Psoas muscle (tissue), 8 donors: Measurements from ENCODE around the gene FNBP1. TPM values are rescaled to one million over a fixed set of nuclear protein-coding genes. Genes with fewer than 3 reads are reported as not detected.

Source experiments
- ATAC-seq, 4 donors: fragments of 200-7000 bp; cut with Tn5 transposase; one replicate each; pipeline ENCODE4 v1.9.1; 2020; ENCODE audit warnings: moderate library complexity in 3 of 4, mild to moderate bottlenecking in 2 of 4
- DNase-seq, 2 donors: peaks; one replicate each; pipeline ENCODE4 v3.0.0-alpha.2; 2020
- H3K27ac ChIP-seq: fragments of 200-600 bp; one replicate; pipeline ENCODE4 v1.8.0; 2022
- H3K27me3 ChIP-seq, 3 donors: fragments of 200-600 bp in 1 of 3; one replicate each; pipeline versions ENCODE4 v1.6.1 to v1.8.0; 2013 to 2022; ENCODE audit warnings: low read length in 2 of 3, mild to moderate bottlenecking in 2 of 3, moderate library complexity in 1 of 3; ENCODE audit not compliant: insufficient read depth in 3 of 3
- H3K36me3 ChIP-seq, 2 donors: fragments of 200-600 bp in 1 of 2; one replicate each; pipeline versions ENCODE4 v1.6.1 to v1.8.0; 2013 to 2022; ENCODE audit warnings: low read depth in 1 of 2, mild to moderate bottlenecking in 1 of 2, moderate library complexity in 1 of 2; ENCODE audit not compliant: insufficient read depth in 1 of 2
- H3K4me1 ChIP-seq: fragments of 200-600 bp; one replicate; pipeline ENCODE4 v1.8.0; 2022
- H3K4me3 ChIP-seq: fragments of 200-600 bp; one replicate; pipeline ENCODE4 v1.8.0; 2022; ENCODE audit warnings: mild to moderate bottlenecking
- H3K9me3 ChIP-seq: fragments of 200-600 bp; one replicate; pipeline ENCODE4 v1.8.0; 2022
- WGBS, 3 donors: extraction: QIAGEN DNeasy Blood & Tissue Kit; methylation state at CpG; one replicate each; pipeline versions ENCODE4 v1.1.6 to v1.1.7; 2013; 5-methylcytosine and 5-hydroxymethylcytosine counted together
- intact Hi-C, 2 donors: fragments of 100-400 bp; cut with DNase I; formaldehyde crosslinking; loops; one replicate each; pipeline versions ENCODE4 v1.11.0 to v1.14.2; 2022
- polyA plus RNA-seq, 3 donors: library from polyadenylated mRNA; stranded (reverse); fragments of 200-250 nt; gene quantifications; one replicate each; pipeline ENCODE4 v1.2.3, GENCODE V29; 2013
- total RNA-seq, 4 donors: library from RNA; stranded (reverse); fragmentation: NEBNext Ultra II Directional in 2 of 4; extraction: Animal tissue kit (Norgen Biotek cat#: 25700) in 2 of 4; gene quantifications; one replicate each; pipeline versions ENCODE4 v1.2.1 to v1.2.4, GENCODE V29; 2021 to 2023
- TF ChIP-seq, protein P1 (sequence below): fragments of 200-600 bp; IDR thresholded peaks from one replicate; pipeline ENCODE4 v1.8.0; 2022; ENCODE audit warnings: antibody characterized with exemption
- donor health status: healthy with polysubstance abuse.
- donor health status: DM: no; HTN: no; CAD: no; lungs with moderate emphysema.
- donor health status: Bipolar disorder and iron deficiency.
- donor health status: healthy.
- donor health status: DM: yes; HTN: yes; CAD: no.
- donor health status: DM: no; HTN: no; CAD: no.
- donor health status: DM: no; HTN: no; CAD: no.
- donor health status: DM: yes; HTN: yes; CAD: no.

FNBP1 gene
- total and polyA plus RNA-seq, 7 donors, result 4.6 to 30.5 (median 27.2) TPM

DNA sequence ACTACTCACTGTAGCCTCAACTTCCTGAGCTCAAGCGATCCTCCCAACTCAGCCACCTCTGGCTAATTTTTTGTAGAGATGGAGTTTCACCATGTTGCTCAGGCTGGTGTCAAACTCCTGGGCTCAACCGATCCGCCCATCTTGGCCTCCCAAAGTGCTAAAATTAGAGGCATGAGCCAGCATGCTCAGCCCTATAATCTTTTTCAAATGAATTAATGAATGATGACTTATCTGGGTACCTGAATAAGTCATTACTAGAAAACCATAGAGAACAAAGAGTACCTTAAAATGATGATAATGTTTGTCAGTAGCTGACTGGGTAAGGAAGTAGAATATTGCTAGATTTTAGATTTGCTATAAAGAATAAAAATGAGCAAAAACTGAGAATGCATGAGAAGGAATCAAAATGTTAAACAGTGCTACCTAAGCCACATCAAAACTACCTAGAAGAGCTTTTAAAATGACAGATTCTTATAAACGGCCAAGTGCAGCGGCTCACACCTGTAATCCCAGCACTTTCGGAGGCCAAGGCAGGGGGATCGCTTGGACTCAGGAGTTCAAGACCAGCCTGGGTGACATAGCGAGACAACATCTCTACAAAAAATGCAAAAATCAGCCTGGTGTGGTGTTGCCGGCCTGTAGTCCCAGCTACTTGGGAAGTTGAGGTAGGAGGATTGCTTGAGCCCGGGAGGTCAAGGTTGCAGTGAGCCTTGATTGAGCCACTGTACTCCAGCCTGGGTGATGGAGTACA lies 13.6 kb downstream of the FNBP1 start:
- TF ChIP-seq, protein P1, sequence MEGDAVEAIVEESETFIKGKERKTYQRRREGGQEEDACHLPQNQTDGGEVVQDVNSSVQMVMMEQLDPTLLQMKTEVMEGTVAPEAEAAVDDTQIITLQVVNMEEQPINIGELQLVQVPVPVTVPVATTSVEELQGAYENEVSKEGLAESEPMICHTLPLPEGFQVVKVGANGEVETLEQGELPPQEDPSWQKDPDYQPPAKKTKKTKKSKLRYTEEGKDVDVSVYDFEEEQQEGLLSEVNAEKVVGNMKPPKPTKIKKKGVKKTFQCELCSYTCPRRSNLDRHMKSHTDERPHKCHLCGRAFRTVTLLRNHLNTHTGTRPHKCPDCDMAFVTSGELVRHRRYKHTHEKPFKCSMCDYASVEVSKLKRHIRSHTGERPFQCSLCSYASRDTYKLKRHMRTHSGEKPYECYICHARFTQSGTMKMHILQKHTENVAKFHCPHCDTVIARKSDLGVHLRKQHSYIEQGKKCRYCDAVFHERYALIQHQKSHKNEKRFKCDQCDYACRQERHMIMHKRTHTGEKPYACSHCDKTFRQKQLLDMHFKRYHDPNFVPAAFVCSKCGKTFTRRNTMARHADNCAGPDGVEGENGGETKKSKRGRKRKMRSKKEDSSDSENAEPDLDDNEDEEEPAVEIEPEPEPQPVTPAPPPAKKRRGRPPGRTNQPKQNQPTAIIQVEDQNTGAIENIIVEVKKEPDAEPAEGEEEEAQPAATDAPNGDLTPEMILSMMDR, result no peak
- Histone ChIP-seq H3K36me3 (no peaks in the 10 kb centered on the region), H3K27ac (no peak overlapping the region), H3K4me3 (no peak overlapping the region), H3K9me3 (no peaks in the 10 kb centered on the region), H3K27me3 (no peaks in the 10 kb centered on the region), H3K4me1 (peaks cover 61% of the 10 kb centered on the region)
- ATAC-seq, result peak; percentile 28 to 63 (median 45)
- intact Hi-C loops, result no loop called here
- 80 to 86% (median 84%) methylated on average over 10 of the region's 10 CpGs for WGBS, 3 donors
- no peak for DNase-seq

GRCh38 chr9:130028493-130029222 lies 14.3 kb downstream of the FNBP1 start:
- Histone ChIP-seq H3K4me1 (peaks cover 65% of the 10 kb centered on the region), H3K4me3 (no peak overlapping the region), H3K27me3 (no peaks in the 10 kb centered on the region), H3K36me3 (no peaks in the 10 kb centered on the region), H3K27ac (peak overlapping the region; percentile 7), H3K9me3 (no peaks in the 10 kb centered on the region)
- DNase-seq, result no peak
- TF ChIP-seq, protein P1, result no peak
- no peak for ATAC-seq
- WGBS, 3 donors, result 44 to 57% (median 49%) methylated on average over 6 of the region's 6 CpGs
- intact Hi-C loops, result no loop called here

DNA sequence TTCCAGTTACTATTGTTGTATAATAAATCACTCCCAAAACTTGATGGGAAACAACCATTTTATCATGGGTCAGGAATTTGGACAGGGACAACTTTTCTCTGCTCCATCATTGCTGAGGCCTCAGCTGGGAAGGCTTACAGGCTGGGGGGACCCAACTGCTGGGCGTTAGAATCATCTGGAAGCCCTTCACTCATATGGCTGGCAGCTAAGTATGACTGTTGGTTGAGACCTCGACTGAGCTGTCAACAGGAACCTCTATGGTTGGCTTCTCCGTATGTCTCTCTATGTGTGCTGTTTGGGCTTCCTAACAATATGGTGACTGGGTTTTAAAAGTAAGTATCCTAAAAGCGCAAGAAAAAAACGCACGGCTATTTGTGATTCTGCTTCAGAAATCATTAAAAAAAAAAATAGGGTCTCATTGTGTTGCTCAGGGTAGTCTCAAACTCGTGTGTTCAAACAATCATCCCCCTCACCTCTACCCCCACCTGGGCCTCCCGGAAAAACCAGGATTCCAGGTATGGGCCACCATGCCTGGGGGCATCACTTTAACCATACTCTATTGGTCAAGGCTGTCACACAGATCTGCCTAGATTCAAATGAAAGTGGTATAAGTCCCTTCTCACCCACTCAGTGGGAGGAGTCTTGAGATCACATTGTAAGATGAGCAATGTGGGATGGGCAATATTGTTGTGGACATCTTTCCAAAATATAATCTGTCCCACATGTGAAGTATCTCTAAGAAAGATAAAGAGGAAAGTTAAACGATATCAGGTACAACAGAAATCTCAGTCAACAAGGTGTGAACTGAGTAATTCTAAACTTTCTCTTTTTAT lies 15.2 kb downstream of the FNBP1 start:
- Histone ChIP-seq H3K27ac (peak overlapping the region; percentile 7), H3K4me1 (peaks cover 71% of the 10 kb centered on the region), H3K27me3 (no peaks in the 10 kb centered on the region), H3K4me3 (no peak overlapping the region), H3K9me3 (no peaks in the 10 kb centered on the region), H3K36me3 (no peaks in the 10 kb centered on the region)
- 89 to 91% (median 89%) methylated on average over 9 of the region's 9 CpGs for WGBS, 3 donors
- ATAC-seq (no peak), DNase-seq (no peak)
- TF ChIP-seq, protein P1, result no peak
- intact Hi-C loops, result no loop called here

- intact Hi-C loops, result no loop called here
- Histone ChIP-seq H3K4me3 (no peak overlapping the region), H3K36me3 (no peaks in the 10 kb centered on the region), H3K4me1 (peaks cover 65% of the 10 kb centered on the region), H3K27ac (peak overlapping the region; percentile 75), H3K27me3 (no peaks in the 10 kb centered on the region), H3K9me3 (no peaks in the 10 kb centered on the region)
- WGBS, 3 donors, result 29 to 56% (median 30%) methylated on average over 2 of the region's 2 CpGs
- DNase-seq (no peak), ATAC-seq (peak; percentile 66 to 90 (median 82))
- TF ChIP-seq, protein P1, result no peak
Observed at GRCh38 chr9:130026583-130027340, 16.2 kb downstream of the FNBP1 start.
